HPDE6-E6E7 (cell line): ENCODE data around the gene CAMTA1.
A peak's percentile ranks its signal among the peaks of the same experiment; 100 is the strongest.

ENCODE experiments used
- DNase-seq: peaks from one replicate; pipeline ENCODE4 v3.0.0; 2011; ENCODE audit warnings: missing footprints; ENCODE audit errors: extremely low spot score

The CAMTA1 gene

DNA sequence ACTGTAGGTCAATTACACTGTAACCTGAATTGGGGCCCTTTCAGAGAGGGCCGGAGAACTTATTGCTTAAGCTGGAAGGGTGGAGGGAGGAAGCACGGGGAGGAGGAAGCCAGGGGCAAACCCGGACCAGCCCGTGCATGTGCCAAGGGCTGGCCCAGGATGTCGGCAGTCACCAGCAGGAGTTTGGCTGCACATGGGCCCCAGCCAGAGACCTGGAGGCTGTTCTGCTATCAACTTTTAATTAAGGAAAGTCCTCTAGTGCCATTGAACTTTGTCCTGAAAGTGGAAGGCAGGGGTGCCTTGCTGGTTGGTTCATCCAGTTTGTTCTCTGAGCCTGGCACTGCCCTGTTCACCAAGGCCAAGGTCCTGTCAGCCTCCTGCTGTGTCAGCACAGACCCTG, 785.1 kb downstream of the CAMTA1 start:
- peak; percentile 41 for DNase-seq

DNA sequence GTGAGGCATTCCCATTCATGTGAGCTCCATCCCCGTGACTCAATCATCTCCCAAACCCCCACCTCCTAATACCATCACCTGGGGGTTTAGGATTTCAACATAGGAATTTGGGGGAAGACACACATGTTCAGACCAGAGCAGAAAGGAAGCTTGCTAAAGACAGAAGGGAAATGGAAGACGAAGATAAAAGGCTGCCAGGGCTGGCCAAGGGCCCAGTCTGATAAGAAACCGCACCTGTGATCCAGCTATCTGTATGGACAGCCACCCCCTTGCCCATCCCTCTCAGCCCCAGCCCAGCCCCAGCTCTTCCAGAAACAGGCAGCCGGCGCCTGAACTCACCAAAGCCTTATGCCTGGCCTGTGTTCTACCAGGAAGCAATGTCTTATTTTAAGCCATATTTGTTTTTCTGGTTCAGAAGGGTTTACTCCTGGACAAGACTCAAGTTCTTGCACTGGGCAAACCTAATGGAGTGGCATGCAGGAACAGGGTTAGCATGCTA, 787.4 kb downstream of the CAMTA1 start:
- DNase-seq, result peak; percentile 37

DNA sequence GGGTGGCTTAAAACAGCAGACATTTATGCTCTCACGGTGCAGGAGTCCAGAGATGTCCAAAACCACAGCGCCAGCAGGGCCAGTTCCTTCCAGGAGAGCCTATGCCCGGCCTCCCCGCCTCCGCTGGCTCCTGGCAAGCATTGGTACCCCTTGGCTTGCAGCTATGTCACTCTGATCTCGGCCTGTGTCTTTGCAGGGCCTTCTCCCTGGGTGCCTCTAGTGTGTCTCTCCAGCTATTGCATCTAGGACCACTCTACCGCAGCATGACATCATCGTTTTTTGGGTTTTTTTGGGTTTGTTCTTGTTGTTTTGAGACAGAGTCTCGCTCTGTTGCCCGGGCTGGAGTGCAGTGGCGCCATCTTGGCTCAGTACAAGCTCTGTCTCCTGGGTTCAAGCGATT, 788.2 kb downstream of the CAMTA1 start:
- DNase-seq, result no peak

DNA sequence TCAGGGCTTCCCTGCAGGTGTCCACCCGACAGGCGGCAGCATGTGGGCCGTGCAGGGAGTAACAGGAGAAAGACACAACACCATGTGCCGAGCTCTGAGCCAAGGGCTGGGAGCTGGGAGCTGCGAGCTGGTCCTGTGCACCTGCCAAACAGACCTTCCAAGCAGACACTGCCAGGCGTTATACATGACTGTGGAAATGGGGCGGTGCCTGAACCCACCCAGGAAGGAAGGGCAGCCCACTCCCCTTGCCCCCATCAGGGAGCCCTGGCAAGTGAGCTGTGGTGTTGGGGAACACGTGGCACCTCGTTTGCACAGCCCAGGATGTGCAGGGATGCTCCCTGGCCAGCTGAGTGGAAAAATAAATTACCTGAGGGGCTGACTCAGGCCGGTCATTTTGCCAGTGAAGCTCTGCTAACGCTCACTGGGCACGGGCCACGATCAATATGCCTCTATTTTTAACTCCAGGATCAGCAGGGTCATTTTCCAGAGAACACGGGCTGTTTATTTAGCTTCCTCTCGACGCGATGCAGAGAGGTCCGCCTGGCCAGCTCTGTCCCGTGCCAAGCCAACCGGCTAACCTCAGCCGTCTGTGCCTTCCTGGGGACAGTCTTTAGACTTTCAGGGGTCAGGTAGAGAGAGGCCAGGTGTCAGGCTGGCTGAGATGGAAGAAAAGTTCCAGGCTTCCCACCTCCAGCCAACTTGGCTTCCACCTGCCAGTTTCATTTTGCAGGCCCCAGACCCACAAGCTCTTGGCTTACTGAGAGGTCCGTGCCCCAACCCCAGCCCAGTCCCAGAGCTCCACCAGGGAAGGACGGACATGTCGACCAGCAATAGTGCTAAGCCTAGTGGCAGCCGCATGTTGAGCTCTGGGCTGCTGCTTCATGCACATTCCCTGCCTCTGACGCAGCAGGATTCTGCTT, 789.1 kb downstream of the CAMTA1 start:
- no peak for DNase-seq

DNA sequence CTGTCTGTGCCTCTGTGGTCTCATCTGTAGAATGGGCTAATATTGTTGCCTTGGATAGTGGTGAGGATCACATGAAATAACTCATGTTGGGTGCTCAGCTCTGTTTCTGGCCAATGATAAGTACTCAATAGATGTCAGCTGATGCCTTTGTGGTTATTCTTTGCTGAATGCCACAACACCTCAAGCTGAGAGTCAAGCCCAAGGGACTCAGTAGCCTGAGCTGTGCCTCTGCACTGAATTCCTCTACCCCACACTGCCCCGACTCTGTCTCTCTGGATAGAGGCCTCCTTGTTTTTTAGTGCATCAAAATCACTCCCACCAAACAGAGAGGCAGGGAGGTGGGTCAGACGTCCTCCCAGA, 789.8 kb downstream of the CAMTA1 start:
- no peak for DNase-seq

DNA sequence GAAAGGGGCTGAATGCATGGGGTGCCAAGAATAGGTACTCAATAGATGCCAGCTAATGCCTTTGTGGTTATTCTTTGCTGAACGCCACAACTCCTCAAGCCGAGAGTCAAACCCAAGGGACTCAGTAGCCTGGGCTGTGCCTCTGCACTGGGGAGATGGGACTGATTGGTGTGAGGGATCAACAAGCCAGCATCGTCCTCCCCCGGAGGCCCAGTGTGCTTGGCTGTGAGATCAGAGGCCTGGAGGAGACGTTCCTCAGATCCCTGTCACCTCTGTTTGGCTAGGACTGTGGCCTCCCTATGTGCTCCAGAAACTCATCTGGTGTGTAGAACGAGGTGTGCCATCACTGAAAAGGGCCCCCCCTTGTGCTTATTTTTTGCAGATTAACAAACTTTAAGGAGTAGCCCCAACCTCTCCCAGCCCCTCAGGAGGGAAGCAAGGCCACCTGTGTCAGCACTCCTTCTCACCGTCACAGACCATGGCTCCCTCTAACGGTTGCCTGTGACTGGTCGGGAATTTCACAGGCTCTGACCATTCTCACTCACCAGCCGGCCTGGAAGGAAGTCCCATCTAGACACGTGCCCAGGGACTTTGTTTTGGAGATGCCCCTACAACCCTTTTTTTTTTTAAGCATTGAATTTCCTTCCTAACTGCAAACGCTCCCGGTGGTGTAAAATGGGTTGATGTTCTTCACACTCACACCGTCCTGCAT, 791.8 kb downstream of the CAMTA1 start:
- DNase-seq, result peak; percentile 31

DNA sequence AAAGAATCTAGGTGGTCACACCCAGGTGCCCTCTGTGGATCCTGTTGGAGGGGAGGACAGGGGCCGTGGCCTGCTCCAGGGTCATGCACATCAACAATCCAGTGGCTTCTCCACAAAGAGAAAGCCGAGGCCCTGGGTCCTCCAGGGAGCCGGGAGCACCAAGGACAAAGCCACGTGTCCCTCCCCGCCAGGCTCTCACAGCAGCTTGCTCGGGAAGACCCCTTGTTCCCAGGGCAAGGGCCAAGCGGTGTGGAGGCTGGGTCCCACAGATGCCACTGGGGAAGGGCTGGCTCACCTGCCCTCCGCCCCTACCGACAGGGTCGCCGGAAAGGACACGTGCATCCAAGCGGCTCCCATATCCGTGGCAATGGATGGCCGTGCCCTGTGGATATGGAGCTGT, 793.0 kb downstream of the CAMTA1 start:
- no peak for DNase-seq

DNA sequence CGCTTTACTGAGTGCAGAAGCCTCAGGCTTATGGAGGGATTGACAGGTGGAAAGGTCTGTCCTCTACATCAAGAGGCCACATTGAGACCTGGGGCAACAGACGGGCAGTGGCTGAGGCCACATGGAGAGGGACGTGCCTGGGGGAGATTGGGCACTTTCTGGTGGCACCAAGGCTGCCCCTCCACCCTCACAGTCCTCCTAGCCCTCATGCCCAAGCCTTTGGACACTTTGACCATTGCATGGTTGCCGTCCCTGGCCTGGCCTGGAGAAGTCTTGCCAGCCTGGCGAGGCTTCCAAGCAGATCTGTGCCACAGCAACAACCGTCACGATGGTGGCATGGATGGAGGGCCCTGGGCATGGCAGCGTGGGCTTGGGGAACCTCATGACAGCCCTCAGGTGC, 793.8 kb downstream of the CAMTA1 start:
- DNase-seq, result no peak

DNA sequence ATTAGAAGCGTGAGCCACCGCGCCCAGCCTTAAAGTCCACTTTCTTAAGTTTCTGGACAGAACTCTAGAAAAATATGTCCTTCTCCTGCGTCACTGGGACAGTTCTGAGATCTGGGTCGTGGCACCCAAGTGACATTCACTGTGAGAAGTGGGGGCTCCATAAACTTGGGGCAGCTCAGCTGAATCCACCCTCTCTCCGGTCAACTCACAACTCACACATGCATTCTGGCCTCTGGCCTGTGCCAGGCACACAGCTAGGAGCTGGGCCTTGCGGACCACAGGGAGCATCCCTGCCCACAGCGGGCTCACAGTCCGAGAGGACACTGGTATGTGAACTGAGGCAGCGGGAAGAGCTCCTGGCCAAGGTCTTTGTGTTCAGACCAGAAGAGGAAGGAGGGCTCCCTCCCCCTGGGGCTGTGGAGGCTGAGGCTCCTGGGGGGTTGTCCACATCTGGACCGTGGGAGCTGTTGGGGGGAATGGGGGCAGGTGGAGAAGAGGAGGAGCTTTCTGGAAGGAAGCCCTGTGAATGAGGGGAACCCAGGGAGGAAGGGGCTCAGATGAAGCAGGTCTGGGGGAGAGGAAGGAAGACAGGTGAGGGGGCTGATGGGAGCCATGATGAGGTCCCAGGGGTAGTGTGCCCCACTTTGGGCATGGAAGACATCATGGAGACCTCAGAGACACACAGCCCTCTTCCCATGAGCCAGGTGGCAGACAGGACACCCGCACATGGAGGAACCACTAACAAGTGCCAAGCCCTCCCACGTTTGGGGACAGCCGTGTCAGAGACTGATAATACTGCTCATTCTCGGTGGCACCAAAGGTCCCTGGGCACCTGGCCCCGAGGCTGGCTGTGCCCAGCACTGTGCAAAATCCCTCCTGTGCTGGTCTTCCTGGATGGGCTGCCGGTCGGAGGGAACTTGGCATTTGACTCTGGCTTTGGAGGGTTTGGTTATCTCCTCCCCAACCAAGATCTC, 794.9 kb downstream of the CAMTA1 start:
- DNase-seq, result no peak

DNA sequence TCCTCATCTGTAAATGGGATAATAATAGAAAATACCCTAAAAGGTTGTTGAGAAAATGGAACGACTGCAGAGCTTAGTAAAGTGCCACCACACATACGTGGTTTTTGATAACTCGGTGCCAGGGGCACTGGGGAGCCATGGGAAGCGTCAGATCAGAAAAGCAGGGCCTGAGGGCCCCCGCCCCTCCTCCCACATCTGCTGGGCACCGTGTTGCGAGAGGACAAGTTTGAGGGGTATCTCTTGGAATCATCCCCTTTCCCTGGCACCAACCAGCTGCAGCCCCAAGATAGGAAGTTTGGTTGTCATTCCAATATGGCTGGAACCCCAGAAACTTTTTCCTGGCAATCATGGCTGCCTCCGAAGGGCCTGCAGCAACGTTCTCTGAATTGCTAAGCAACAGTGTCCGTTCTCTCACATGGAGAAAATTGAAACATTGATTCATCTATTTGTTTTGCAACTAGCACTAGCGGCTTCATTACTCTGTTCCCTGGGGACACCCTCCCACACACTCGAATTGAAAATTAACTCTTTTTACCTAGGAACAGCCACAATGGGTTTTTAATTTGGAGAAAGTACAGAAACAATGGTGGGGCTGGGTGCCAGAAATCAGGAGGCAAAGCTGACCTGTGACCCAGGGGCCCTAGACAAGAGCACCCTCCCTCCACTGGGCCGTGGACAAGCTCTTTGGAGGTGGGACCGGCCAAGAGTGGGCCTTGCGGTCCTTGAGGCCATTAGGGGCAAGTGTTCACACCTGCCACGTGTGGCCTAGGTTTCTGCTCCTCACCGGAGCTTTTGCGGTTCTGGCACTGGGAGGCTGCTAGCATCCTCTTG, 795.9 kb downstream of the CAMTA1 start:
- no peak for DNase-seq

DNA sequence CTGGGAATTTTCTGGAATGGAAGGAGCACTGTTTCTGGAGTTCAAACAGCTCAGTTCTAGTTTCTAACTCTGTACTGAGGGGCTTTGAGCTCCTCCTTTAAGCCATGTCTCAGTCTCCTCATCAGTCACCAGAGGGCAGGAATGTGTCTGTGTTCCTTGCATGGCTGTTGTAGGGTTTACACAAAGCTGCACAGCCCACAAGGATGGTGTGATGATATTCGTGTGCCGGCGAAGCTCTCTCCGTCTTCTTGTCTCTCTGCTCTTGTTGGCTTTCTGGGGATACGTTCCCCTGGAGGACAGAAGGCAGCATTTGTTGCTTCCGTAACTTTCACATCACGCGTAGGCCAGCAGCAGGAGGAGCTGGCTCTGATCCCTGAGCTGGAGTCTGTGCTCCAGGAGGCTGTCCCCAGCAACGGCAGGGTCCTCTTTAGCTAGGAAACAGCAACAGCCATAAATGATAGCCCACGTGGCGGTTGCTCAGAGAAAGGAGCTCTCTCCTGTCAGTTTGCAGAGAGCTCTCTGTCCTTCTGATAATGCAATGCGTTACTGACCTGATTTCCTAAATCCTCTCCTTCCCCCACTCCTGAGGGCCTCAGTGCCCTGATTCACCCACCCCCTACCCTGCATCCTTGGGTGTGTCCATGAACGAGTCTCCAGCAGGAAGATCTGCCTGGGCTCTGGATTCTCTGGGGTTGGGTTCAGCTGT, 796.7 kb downstream of the CAMTA1 start:
- no peak for DNase-seq

DNA sequence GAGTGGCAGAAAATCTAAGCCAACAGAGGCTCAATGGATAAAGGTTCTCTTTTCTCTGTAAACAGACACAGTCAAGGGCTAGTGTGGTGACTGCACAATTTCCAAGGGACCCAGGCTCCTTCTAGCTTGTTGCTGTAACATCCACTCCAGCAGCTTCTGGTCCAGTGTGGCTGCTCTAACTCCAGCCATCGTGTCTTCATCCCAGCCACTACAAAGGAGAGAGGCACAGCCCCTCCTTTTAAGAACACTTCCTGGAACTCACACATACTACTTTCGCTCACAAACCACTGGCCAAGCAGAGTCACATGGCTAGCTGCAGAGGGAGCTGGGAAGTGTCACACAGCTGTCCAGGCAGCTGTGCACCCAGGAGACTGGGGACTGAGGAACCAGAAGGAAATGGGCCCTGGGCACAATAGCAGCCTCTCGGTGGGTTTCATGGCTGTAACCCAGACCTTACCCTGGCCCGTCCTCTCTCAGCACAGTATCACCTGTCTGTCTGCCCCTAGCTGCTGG, 797.3 kb downstream of the CAMTA1 start:
- no peak for DNase-seq

DNA sequence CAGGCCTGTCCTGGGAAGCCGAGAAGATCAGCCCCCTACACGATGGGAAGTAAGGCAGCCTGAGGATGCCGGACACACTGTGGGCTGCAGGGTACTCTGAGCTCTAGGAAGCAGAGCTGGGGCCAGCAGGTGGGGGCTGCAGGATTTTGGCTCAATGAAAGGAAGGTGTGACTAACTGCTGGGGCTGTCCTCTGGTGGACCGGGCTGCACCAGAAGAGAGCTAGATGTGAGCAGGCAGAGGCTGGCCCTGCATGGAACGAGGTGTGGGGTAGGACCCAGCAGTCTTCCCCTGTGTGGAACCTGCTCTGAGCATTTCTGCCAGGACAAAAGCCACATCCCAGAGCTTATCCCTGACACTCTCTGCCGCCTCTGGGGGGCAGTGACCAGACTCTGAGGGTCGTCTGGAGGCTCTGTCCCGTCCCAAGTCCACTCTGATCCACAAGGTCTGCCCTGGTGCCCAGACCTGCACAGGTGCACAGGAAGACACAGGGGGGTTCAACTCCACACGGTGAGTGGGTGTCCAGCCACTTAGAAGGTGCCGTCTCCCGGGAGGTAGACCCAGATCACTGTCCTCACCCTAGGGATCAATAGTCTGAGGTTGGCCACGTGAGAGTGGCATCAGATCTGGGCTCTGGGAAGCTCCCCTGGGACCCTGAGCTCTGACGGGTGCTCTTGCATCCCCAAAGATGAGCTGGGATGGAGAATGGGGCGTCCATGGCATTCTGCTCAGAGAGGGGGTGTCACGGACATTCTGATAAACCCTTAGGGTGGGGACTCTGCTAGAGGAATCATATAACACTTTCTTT, 798.2 kb downstream of the CAMTA1 start:
- no peak for DNase-seq

DNA sequence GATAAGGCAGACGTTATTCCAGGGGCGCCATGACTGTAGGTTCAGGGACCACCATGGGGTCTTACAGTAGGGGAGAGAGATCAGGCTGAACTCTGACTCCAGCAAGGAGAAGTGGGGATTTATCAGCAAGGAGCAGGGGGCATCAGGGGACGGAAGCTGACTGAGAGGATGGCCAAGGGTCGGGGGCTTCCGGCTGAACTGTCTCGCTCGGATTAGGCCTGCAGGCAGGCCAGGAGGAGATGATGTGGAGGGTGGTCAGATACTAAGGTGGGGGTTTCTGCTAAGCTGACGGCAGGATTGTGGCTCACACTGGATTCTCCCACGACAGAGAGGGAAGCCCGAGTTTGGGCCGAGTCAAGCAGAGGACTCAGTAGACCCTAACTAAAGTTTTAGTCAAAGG, 798.9 kb downstream of the CAMTA1 start:
- DNase-seq, result no peak

DNA sequence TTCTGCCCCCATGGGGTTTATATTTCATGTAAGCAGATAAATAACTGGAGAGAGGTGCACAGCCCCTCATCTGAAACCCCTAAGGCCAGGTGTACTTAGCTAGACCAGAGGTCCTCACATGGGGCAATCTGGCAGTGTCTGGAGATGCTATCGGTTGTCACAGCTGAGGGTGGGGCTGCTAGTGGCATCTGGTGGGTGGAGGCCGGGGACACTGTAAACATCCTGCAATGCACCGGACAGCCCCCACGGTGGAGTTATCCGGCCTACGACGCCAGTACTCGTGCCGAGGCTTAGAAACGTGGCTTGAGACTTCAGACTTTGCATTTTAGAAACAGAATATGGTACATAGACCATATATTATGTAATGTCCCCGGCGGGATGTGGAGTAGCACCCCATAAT, 799.4 kb downstream of the CAMTA1 start:
- no peak for DNase-seq

DNA sequence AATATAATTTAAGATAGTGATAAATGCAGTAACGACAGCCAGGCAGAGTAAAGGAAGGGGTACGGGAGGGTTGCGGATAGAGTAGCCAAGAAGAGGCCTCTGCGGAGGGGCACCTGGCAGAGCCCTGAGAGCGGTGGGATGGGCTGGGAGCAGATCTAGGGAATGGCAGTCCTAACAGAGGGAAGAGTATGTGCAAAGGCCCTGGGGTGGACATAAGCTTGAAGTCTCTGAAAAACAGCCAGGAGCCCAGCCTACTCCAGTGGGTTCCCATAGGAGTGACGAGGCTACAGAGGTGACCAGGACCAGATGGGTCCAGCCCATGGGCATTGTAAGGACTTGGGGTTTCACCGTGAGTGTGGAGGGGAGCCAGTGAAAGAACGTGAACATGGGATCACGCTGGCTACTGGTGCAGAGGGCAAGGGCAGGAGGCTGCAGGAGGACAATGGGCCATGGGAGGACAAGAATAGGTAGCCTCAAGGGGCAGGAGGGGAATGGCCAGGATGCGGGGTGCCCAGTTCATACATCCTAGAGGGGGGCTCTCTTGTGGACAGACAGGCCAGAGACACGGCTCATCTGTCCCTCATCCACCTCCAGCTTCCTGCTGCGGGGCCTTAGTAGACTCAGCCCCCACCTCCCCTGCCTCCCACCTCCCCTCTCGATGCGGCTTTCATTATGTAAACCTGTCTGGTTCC, 800.1 kb downstream of the CAMTA1 start:
- no peak for DNase-seq

DNA sequence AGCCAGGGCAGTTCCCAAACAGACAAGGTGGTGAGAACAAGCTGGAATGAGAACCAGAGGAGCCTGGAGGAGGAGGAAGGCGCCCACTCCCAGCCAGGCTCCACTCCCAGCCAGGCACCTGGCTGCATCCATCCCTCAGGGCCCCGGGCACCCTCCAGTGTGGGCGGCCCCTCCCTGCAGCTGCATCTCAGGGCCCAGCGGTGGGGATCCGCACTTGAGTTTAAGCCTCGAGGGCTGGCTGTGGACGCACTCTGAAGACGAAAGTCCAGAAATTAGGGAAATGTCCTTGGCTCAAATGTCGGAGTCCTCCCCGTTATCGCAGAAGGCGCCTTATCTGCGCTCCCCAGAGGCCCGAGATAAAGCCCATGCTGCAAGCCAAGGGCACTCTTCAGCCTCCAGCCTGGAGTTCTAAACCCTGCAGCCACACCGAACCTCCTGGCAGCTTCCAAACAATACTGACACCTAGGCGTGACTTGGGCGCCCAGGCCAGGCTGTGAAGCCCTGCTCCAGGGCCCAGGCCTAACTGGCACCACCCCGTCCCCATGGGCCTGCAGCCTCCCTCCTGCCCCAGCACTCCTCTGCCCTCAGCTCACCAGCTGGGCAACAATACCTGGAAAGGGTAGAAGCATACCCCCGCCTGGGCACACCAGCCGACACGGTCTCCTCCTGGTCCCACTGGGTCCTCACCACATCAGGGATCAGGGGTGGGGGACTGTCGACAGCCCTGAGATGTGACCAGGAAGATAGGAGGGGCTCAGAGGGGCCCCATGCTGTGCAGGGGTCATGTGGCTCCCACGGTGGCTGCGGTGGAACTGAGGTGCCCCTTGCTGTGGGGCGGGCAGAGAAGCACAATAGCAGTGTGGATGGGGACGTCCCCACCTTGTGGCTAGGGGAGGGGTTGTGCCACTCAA, 801.0 kb downstream of the CAMTA1 start:
- no peak for DNase-seq
